NCI-H2196 (cell line): ENCODE measurements around the gene AK8.

Source experiments
- DNase-seq: peaks from one replicate; lab custom pipeline; 2025; ENCODE audit not compliant: unreplicated experiment; lab: John Stamatoyannopoulos, UW

The AK8 gene

DNA sequence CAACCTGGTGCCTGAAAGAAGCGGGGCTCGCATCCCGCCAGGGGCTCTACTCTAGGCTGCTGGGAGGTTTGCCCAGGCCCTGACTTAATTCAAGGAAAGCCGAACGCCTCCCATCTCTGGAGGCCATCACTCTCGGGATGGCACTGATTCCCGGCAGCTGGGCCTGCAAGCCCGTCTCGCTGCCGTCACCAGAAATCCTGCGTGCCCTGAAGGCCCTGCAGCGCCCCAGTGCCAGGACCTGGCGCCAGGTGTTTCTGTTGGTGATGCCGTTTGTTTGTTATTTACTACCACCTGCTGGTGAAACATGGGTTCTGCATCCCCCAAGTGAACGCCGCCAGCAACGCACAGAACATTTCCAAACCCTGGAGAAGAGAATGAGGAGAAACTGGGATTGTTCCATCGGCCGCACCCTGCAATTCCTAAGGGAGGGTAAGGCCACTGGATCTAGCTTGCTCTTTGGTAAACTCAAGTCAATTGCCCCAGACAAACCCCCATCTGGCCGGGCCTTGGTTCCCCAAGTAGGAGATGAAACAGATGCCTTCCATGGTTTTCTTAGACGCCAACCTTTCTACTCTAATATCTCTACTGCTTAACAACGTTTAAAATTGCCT lies 77.9 kb downstream of the AK8 start:
- DNase-seq, result peak; percentile 80

- peak; percentile 42 for DNase-seq
Observed at GRCh38 chr9:132798817-132799790, 79.0 kb downstream of the AK8 start.

DNA sequence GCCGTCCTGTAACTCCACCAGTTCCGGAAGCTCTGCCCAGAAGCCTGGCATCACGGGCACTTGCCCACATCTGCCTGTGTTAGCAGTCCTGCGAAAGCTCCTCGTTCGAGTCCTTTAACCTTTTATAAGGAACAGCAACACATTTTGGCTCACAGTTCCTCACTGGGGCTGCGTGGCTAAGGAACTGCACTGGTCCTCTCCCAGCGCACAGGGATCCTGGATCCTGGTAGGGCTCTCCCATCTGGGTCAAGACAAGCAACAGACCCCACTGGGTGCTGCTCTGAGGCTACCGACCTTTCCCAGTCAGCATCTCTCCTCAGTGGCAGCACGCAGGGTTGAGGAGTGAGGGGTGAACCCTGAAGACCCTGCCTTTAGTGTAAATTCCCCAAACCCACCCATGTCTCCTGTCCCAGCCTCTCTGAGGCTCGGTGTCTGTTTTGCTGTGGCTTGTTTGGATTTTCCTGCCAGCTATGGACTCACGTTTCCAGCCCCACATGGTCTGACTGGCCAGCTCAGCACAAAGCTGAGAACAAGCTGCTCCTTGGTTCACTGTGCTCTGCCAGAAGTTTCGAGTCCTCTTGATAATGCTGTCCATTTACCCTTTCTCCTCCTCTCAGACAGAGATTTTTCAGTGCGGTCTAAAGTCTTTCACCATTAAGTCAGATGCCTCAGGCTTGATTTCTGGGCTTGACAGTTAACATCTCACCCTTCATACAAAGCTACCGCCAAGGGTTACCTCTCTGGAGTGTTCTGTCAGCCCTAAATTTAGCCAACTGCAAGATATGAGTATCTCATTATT lies 80.0 kb downstream of the AK8 start:
- DNase-seq, result no peak

DNA sequence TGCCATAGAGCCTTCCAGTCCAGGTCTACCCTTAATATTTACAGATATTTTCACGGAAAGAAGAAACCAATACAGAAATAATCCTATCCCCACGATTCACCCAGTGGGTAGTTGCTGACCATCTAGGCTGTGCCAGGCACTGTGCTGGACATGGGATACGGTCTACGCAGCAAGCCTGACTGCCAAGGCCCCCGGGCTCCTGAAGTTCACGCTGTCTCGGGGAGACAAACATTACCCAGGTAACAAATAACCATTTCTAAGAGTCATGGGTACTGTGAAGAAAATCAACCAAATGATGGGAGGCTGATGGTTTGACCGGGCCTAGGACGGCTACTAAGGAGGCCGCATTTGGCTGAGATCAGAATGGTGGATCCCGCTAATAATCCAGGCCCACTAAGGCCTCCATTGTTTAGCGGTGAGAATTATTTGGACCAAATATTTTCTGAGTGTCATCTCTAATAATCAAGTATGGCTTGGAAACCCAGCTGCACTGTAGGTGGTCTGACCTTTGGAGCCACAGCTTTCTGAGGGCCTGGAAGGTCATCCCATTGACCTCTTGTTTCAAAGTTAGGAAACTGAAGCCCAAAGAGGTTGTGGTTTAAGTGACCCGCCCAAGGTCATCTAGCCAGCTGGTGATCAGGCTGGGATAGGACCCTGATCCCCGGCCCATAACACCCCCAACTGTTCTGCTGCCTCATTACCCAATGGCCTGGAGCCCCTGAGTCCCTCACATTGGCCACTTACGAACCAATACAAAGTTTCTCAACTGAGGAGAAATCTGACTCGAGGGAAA lies 82.4 kb downstream of the AK8 start:
- DNase-seq, result no peak

DNA sequence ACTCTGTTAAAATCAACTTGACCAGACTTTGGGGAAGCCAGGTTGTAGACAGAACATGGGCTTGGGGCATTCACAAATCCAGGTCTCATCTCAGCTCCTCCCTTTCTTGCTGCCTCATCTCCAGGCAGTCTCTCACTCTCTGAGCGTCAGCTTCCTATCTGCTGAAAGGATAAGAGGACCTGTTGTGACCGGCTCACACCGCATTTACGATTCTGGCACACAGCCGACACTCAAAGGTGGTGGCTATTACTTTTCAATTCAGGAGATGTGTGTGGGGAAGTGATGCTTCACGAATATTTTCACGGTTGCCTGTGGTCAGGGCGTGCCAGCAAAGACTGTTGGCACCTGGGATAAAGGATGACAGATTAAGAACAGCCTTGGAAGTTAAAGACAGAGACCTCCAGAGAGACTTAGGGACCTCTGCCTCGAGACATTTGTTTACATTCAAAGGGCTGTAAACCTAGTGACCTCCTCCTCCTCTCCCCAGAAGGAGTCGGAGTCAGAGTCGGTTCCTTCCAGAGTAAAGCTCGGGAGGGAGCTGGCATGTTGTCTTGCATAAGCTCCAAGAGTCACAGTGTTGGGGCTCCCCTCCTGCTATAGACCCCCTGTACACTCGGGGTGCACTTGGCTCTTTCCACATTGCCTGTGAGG lies 83.2 kb downstream of the AK8 start:
- peak; percentile 76 for DNase-seq

GRCh38 chr9:132793606-132794580 lies 84.2 kb downstream of the AK8 start:
- DNase-seq, result no peak

DNA sequence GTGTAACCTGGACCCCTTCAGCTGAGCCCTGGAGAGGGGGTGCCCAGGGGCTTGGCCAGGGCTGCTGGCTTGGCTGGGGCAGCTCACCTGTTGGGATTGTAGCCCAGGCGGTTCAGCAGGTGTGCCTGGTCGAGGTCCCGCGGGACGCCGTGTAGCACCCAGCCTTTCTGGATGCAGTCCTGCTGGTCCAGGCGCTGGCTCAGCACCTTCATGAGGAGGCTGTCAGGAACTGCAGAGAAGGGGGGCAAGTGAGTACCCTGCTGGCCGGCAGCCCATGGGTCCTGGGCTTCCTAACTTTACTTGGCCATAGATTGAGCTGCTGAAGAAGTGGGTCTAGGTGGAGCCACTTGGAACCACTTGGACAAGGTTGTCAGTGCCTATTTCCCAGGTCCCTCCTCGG lies 85.5 kb downstream of the AK8 start:
- DNase-seq, result no peak

DNA sequence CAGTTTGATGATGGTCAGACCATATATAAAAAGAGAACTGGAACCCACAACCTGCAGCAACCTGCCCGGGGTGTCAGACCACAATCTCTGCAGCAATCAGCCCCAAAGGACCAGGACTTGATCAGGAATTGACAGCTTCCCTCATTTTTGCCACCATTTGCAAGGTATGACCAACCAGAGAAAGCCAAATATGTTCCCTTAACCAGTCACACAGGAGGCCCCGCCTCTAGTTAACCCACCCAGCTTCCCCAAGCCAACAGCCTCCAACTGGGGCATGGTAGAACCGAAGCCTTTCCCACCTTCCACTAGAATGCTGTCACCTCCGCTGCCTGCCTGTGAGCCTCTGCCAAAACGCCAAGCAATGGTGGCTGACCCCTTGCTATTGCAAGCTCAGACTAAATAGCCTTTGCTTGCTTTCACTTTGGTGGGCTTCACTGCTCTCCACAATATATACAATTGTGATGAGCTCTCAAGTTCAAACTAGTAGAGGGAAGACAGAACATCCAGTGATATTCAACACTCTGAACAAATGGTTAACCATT lies 86.3 kb downstream of the AK8 start:
- no peak for DNase-seq

DNA sequence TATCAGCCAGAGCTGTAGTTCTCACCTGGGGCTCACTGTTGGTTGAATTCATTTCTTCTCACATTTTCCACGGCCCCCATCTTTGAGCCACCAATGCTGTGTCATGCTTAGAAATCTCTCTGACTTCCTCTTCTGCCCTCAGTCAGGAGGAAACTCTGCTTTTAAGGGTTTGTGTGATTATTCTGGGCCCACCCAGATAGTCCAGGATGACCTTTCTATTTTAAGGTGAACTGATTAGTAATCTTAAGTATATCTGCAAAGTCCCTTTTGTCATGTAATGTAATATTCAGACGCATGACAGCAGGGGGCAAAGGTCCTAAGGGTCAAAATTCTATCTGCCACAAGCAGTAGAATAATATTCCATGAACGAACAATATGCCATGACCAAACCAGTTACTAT lies 88.4 kb downstream of the AK8 start:
- no peak for DNase-seq

GRCh38 chr9:132788378-132788777 lies 89.7 kb downstream of the AK8 start:
- no peak for DNase-seq

DNA sequence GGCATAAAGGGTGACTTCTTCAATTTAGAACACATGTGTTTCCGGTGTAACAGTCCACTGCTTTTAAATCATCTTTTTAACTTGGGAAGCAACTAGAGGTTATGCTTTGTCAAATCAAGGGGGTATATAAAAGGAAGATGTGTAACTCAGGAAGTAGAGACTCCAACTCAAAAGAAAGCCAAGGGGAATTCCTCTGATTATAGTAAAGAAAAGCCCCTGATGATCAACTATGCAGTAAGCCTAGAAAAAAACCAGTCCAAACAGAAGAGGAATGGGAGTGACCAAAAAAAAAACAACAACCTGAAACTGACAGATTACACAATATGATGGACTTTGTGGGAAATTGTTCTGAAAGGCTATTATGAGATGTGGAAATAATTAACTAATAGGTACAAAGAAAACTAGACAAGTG lies 90.3 kb downstream of the AK8 start:
- DNase-seq, result no peak

DNA sequence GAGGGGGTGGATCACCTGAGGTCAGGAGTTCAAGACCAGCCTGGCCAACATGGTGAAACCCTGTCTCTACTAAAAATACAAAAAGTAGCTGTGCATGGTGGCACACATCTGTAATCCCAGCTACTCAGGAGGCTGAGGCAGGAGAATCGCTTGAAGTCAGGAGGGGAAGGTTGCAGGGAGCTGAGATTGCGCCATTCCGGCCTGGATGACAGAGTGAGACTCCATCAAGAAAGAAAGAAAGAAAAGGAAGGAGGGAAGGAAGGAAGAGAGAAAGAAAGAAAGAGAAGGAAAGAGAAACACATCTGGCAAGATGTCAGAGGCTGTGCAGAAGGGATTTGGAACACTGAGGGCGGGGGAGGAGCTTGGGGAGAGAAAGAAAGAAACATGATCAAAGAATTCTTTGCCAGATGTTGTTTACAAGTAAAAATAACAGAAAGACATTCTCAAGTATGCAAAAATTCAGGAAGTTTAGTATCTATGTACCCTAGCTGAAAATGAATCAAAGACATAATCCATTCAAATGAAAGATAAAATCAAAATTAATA lies 93.7 kb downstream of the AK8 start:
- DNase-seq, result no peak

DNA sequence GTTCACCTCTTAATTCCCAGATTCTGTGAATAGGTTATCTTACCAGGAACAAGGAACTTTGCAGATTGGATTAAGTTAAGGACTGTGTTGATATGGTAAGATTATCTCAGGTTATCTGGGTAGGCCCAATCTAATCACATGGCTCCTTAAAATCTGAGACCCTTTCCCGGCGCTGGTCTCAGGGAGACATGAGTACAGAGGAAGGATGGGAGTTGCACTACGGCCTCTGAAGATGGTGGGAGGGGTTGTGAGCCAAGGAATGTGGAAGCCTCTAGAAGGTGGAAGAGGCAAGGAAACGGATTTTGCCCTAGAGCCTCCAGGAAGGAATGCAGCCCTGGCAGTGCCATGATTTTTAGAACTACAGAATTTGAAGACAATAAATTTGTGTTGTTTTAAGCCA lies 95.1 kb downstream of the AK8 start:
- DNase-seq, result no peak

DNA sequence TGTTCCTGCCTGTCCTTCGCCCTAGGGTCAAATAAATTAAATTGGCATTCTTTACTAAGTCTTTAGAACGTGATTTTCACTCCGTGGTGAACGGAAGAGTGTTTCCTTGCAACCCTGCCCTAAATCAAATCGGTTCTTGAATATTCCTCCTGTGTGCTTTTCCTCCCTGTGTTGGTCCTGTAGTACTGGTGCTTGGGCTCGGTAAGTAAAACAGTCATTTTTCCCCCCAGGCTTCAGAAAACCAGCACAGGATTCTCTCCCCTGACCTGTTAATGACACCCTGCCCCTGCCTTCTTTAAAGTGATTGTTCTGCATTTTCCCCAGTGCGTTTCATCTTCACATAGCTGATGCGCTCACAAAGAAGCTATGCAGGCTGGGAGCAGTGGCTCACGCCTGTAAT lies 96.0 kb downstream of the AK8 start:
- no peak for DNase-seq

DNA sequence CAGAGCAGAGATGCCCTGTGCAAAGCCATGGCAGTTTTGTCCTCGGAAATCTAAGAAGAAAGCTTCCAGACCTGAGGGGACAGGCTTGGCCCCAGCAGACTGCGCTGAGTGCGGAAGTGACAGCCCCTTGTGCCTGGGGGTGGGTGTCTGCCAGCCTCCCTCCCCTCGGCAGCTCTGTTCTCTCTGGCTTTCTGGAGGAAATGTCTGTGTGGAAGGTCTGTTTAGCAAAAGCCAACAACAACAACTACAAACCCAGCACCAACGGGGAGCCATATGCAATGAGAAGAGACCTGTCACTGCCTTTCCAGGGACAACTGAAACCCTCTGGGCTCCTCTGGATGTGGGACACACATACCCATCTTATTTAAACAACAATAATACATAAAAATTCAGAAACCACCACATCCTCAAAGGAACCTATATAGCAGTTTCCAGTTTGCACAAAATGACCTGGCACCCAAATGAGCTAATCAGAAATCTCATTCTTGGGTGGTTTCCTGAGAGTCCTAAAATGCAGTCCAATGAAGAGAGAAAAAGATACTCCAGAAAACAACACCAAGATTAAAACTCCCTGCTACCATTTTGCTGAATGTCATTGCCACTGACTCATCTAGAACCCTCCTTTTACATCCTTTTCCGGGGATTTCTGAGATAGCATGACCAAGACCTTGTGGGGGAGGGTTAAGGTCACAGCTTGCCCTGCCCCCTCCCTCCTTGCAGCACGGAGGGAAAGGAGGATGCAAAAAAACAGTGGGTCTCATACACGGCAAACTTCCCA lies 97.7 kb downstream of the AK8 start:
- no peak for DNase-seq

DNA sequence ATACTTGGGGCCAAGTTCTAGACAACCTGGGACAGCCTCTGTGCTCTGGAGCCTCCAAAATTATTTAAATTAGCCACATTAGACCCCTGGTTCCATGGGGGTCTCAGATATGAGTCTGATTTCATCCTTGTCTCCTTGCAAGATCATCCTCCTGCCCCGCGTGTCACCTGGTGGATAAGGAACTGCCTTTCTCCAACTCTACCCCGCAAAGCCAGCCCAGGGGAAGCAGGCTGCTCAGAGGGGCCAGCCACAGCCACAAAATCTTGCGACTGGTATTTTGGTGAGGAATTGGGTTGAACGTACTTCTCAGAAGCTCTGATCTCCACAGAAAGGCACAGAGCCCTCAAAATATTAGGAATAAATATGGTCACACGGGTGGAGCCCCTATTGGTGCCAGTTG lies 101.2 kb downstream of the AK8 start:
- DNase-seq, result no peak

- no peak for DNase-seq
Observed at GRCh38 chr9:132776268-132776667, 101.8 kb downstream of the AK8 start.

- no peak for DNase-seq
Observed at GRCh38 chr9:132775720-132776119, 102.4 kb downstream of the AK8 start.
